Peyer's patch (tissue), 4 donors: Measurements from ENCODE around the gene PRIM1.

Experiments used
- CTCF ChIP-seq, 6 experiments: fragments of 450-650 bp in 4 of 6; fragments of 200-600 bp in 2 of 6; sonication (generic) in 1 of 6; IDR thresholded peaks; one replicate each; pipeline ENCODE4 v1.5.1; 2017 to 2019; ENCODE audit warnings: antibody characterized with exemption in 6 of 6, mild to moderate bottlenecking in 3 of 6, moderate library complexity in 1 of 6
- POLR2A ChIP-seq, 2 donors: fragments of 450-650 bp; IDR thresholded peaks; one replicate each; pipeline ENCODE4 v1.5.1; 2017; ENCODE audit warnings: antibody characterized with exemption in 2 of 2, mild to moderate bottlenecking in 2 of 2, moderate library complexity in 2 of 2

- TF ChIP-seq CTCF (IDR thresholded peaks at IDR 0.05) = no peak
- no peak for TF ChIP-seq POLR2A (IDR thresholded peaks at IDR 0.05)
Observed at GRCh38 chr12:56723889-56724700, 28.0 kb downstream of the PRIM1 start.
